Measurements from ENCODE around the gene ENTHD1.

DNA sequence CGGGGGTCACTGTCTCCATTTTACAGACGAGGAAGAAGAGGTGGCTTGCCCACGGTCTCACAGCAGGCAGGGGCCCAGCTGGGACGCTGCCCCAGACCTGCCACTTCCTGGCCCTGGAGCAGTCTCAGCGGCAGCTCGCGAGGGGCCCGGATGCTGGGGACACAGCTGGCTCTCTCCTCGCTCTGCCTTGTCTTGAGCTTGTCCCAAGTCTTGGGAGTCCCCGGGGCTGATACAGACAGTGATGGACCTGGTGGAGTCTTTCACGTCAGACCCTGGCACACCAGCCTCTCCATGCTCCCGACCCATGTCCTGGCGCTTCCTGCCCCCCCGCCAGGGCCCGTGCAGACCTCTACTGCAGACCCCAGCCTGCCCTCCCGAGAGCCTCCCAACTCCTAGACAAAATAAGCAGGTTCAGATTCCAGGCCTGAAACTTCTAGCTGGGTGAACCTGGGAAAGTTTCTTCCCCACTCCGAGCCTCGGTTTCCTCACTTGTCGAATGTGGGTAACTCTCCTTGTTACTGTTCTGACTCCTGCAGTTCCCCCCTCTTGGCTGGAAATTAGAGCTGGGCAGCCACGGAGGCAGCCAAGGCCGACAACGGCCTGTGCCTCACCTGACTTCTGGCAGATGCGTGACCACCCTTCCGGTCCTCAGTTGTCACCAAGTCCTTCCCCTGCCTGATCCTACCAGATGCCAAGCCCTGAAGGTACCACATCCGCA, 177.6 kb downstream of the ENTHD1 start:
- TF ChIP-seq POLR2A (IDR thresholded peaks at IDR 0.05; ENCODE audit: low read length) (no peak), GATA1 (IDR thresholded peaks at IDR 0.05; ENCODE audit: low read depth, low read length) (no peak)
